SH-SY5Y (cell line): Measurements from ENCODE around the gene GAP43.

Source experiments
- GATA2 ChIP-seq: IDR thresholded peaks from 2 replicates; pipeline ENCODE4 v1.6.1; 2011; ENCODE audit warnings: mild to moderate bottlenecking, low read depth, low read length
- GATA3 ChIP-seq: IDR thresholded peaks from 2 replicates; pipeline ENCODE4 v1.6.1; 2011; ENCODE audit warnings: low read depth, mild to moderate bottlenecking, low read length, moderate library complexity

DNA sequence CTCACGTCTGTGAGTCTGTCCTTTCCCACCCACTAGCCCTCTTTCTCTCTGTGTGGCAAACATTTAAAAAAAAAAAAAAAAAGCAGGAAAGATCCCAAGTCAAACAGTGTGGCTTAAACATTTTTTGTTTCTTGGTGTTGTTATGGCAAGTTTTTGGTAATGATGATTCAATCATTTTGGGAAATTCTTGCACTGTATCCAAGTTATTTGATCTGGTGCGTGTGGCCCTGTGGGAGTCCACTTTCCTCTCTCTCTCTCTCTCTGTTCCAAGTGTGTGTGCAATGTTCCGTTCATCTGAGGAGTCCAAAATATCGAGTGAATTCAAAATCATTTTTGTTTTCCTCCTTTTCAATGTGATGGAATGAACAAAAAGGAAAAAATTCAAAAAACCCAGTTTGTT, 97.7 kb downstream of the GAP43 start:
- TF ChIP-seq GATA2 (no peak), GATA3 (no peak)
